ENCODE data around the gene ZC3H12A. TPM values are rescaled to one million over a fixed set of nuclear protein-coding genes. Genes with fewer than 3 reads are reported as not detected.

ZC3H12A gene
- total and polyA plus RNA-seq, 7 experiments from 2014 or later, result 4.4 to 122 (median 38.2) TPM

DNA sequence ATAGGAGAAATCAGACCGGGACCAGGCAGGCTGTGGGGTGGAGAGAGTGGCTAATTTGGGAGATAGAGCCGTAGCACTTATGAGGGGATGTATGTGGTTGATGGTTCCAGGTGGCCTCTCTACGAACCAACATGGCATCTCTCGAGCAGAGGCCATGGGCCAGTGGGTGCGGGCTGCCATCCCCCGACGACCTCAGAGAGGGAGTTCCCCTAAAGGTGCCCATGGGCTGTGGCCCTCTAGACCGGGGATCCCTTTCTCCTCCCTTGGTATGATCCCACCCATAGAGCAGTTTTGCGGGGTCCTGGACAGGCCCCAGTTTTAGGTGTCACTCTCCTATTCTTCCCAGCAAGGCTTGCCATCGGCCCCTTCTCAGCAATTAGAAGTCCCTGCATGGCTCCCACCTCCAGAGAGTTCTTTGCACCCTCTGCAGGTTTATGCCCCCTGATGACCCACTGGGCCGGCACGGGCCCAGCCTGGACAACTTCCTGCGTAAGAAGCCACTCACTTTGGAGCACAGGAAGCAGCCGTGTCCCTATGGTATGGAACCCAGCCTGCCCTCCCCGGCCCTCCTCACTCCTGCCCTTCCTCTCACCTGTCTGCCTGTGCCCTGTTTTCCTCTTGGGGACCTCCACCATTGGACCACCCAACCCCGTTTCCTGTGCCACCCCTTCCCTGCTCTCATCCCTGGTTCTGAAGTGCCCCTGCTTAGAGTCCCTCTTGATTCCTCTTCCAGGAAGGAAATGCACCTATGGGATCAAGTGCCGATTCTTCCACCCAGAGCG is 7.8 kb downstream of the ZC3H12A start:
- H3K9me3 ChIP-seq (ENCODE audit: control insufficient read depth in 2 of 3, low read length in 3 of 3), result no peaks in the 10 kb centered on the region
- ChIA-PET POLR2A (interaction anchor here (0.6 to 1.6 kb wide), 4 partner anchors 7 to 39 kb away, joined by 3 to 8 read pairs (median 4); partner anchors contain the start of gene ZC3H12A), CTCF (no interaction called here)
- H3K27me3 ChIP-seq (ENCODE audit: control insufficient read depth in 2 of 2, insufficient read depth in 2 of 2, low read length in 2 of 2), result no peaks in the 10 kb centered on the region
- H3K36me3 ChIP-seq (ENCODE audit: control insufficient read depth in 2 of 3, insufficient read depth in 3 of 3, low read length in 3 of 3), result peaks cover 16 to 50% (median 33%) of the 10 kb centered on the region in 3 experiments
- ATAC-seq (no peak), DNase-seq (no peak)
- peaks cover 3 to 46% (median 8%) of the 10 kb centered on the region in 5 donors for H3K36me3 Mint-ChIP-seq
- H3K4me3 Mint-ChIP-seq, result peak overlapping the region in 1 of 10 donors; percentile 29
- peak overlapping the region; percentile 22 for H3K27ac ChIP-seq (ENCODE audit: low read depth, low read length)
- no peaks in the 10 kb centered on the region for H3K9me3 Mint-ChIP-seq
- peak overlapping the region; percentile 59 to 99 (median 74) for H3K27ac Mint-ChIP-seq
- H3K27me3 Mint-ChIP-seq, result no peaks in the 10 kb centered on the region
- intact Hi-C loops (cut with micrococcal nuclease), result no loop called here
- peaks cover 31 to 33% of the 10 kb centered on the region in 2 donors for H3K4me1 ChIP-seq (ENCODE audit: control insufficient read depth in 2 of 2, insufficient read depth in 2 of 2, low read length in 2 of 2)
- no peak overlapping the region for H3K4me3 ChIP-seq (ENCODE audit: low read length)
- peaks cover 28 to 54% (median 34%) of the 10 kb centered on the region in 7 donors for H3K4me1 Mint-ChIP-seq

- H3K4me1 ChIP-seq (ENCODE audit: control insufficient read depth in 2 of 2, insufficient read depth in 2 of 2, low read length in 2 of 2), result peaks cover 29 to 31% of the 10 kb centered on the region in 2 donors
- H3K4me1 Mint-ChIP-seq, result peaks cover 27 to 51% (median 32%) of the 10 kb centered on the region in 7 donors
- peaks cover 16 to 46% (median 33%) of the 10 kb centered on the region in 3 experiments for H3K36me3 ChIP-seq (ENCODE audit: control insufficient read depth in 2 of 3, insufficient read depth in 3 of 3, low read length in 3 of 3)
- intact Hi-C loops (cut with micrococcal nuclease), result no loop called here
- H3K4me3 ChIP-seq (ENCODE audit: low read length), result no peak overlapping the region
- ChIA-PET POLR2A (interaction anchor here (0.9 to 1.8 kb wide), 3 partner anchors 8 to 32 kb away, joined by 4 to 6 read pairs (median 4); partner anchors contain the start of genes MEAF6 and ZC3H12A), CTCF (interaction anchor here (1.3 kb wide), 1 partner anchor 10 kb away, joined by 4 read pairs; no protein-coding TSS in a partner anchor)
- no peak overlapping the region for H3K27ac ChIP-seq (ENCODE audit: low read depth, low read length)
- peak overlapping the region in 8 of 9 donors; percentile 59 to 99 (median 74) for H3K27ac Mint-ChIP-seq
- no peaks in the 10 kb centered on the region for H3K9me3 ChIP-seq (ENCODE audit: control insufficient read depth in 2 of 3, low read length in 3 of 3)
- H3K27me3 ChIP-seq (ENCODE audit: control insufficient read depth in 2 of 2, insufficient read depth in 2 of 2, low read length in 2 of 2), result no peaks in the 10 kb centered on the region
- H3K4me3 Mint-ChIP-seq, result no peak overlapping the region
- H3K36me3 Mint-ChIP-seq, result peaks cover 3 to 37% (median 4%) of the 10 kb centered on the region in 5 donors
- H3K9me3 Mint-ChIP-seq, result no peaks in the 10 kb centered on the region
- ATAC-seq, result no peak
- no peak for DNase-seq
- H3K27me3 Mint-ChIP-seq, result no peaks in the 10 kb centered on the region
Observed at GRCh38 chr1:37482796-37483744, 8.7 kb downstream of the ZC3H12A start.

DNA sequence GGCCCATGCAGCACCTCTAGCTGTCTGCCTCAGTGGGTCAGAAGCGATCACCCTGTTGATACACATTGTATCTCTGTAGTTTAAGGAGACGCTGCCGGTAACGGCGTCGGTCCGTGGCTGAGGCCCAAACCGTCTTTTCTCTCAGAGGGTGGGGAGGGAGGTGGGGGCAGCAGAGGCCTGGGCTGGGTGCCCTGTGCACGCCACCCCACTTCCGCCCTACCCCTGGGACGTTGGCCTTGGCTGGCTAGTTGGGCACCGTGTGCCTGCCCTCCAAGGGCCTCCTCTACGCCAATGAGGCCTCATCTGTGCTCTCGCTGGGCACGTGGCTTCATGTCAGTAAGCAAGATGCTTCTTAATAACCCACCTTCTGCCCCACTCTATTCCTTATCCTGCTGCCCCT is 9.4 kb downstream of the ZC3H12A start:
- Histone ChIP-seq H3K27ac (ENCODE audit: low read depth, low read length) (peak overlapping the region; percentile 7), H3K4me3 (ENCODE audit: low read length) (no peak overlapping the region), H3K4me1 (ENCODE audit: control insufficient read depth in 2 of 2, insufficient read depth in 2 of 2, low read length in 2 of 2) (peaks cover 21 to 24% of the 10 kb centered on the region in 2 donors), H3K27me3 (ENCODE audit: control insufficient read depth in 2 of 2, insufficient read depth in 2 of 2, low read length in 2 of 2) (no peaks in the 10 kb centered on the region), H3K9me3 (ENCODE audit: control insufficient read depth in 2 of 3, low read length in 3 of 3) (no peaks in the 10 kb centered on the region), H3K36me3 (ENCODE audit: control insufficient read depth in 2 of 3, insufficient read depth in 3 of 3, low read length in 3 of 3) (peaks cover 18 to 50% (median 33%) of the 10 kb centered on the region in 3 experiments)
- ChIA-PET POLR2A (interaction anchor here (1.6 to 4.9 kb wide), 3 partner anchors 9 to 31 kb away, joined by 4 to 90 read pairs (median 6); partner anchors contain the start of genes MEAF6 and ZC3H12A), CTCF (interaction anchor here (1.3 to 8.3 kb wide), 2 partner anchors 10 to 29 kb away, joined by 4 to 249 read pairs; no protein-coding TSS in a partner anchor)
- peaks cover 0 to 30% (median 3%) of the 10 kb centered on the region in 5 donors for H3K36me3 Mint-ChIP-seq
- no peaks in the 10 kb centered on the region for H3K9me3 Mint-ChIP-seq
- H3K27ac Mint-ChIP-seq, result peak overlapping the region in 7 of 9 donors; percentile 31 to 87 (median 65)
- ATAC-seq, result no peak
- H3K4me3 Mint-ChIP-seq, result no peak overlapping the region
- DNase-seq, result no peak
- H3K27me3 Mint-ChIP-seq, result no peaks in the 10 kb centered on the region
- H3K4me1 Mint-ChIP-seq, result peaks cover 20 to 46% (median 26%) of the 10 kb centered on the region in 7 donors
- intact Hi-C loops (cut with micrococcal nuclease), result no loop called here

- Histone ChIP-seq H3K9me3 (ENCODE audit: control insufficient read depth in 2 of 3, low read length in 3 of 3) (no peaks in the 10 kb centered on the region), H3K4me3 (ENCODE audit: low read length) (no peak overlapping the region), H3K27me3 (ENCODE audit: control insufficient read depth in 2 of 2, insufficient read depth in 2 of 2, low read length in 2 of 2) (no peaks in the 10 kb centered on the region), H3K4me1 (ENCODE audit: control insufficient read depth in 2 of 2, insufficient read depth in 2 of 2, low read length in 2 of 2) (peaks cover 21 to 24% of the 10 kb centered on the region in 2 donors), H3K27ac (ENCODE audit: low read depth, low read length) (peak overlapping the region; percentile 7), H3K36me3 (ENCODE audit: control insufficient read depth in 2 of 3, insufficient read depth in 3 of 3, low read length in 3 of 3) (peaks cover 18 to 58% (median 33%) of the 10 kb centered on the region in 3 experiments)
- Mint-ChIP-seq H3K4me3 (no peak overlapping the region), H3K27ac (peak overlapping the region in 8 of 9 donors; percentile 43 to 87 (median 65)), H3K36me3 (peaks cover 0 to 23% (median 3%) of the 10 kb centered on the region in 5 donors), H3K9me3 (no peaks in the 10 kb centered on the region), H3K4me1 (peaks cover 14 to 41% (median 19%) of the 10 kb centered on the region in 7 donors), H3K27me3 (no peaks in the 10 kb centered on the region)
- CTCF ChIA-PET, result interaction anchor here (1.3 to 8.3 kb wide), 4 partner anchors 9 to 30 kb away, joined by 4 to 249 read pairs (median 55); partner anchors contain the start of gene ZC3H12A
- DNase-seq (no peak), ATAC-seq (no peak)
- POLR2A ChIA-PET, result interaction anchor here (0.6 to 4.9 kb wide), 7 partner anchors 9 to 510 kb away, joined by 3 to 90 read pairs (median 3); partner anchors contain the start of genes MEAF6 and ZC3H12A
- intact Hi-C loops (cut with micrococcal nuclease), result no loop called here
Observed at GRCh38 chr1:37484325-37485051, 10.1 kb downstream of the ZC3H12A start.

DNA sequence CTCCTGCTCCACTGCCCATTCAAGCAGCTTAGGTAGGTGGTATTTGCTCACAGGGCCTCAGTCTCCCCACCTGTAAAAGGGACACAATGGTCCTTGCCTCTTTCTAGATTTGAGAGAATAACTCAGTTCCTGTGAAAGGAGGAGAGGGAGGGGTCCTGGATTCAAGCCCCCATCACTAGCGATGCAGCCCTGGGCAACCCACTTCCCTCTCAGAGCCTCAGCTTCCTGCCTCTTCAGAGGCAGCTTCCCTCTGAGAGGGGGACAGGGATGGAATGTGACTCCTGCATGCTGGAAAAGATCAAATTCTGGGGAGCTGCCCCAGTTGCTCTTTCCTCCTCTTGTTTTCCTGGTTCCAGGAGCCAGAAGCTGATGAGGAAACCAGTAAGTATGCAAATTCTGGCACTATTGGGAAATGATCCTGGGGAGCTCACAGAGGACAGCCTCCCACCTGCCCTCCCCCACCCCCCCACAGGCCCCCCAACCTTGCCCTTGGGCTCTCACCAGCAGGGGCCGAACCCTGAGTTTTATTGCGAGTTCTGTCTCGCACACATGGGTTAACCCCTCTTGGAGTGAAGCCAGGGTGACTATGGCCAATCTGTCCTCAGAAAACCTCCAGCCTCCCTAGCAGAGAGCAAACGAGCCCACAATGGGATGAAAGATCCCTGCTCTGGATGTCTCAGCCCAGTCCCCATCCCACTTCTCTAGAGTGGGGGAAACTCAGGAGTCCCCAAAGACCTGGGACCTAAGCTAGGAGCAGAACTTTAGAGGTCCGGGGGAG is 11.7 kb downstream of the ZC3H12A start:
- Histone ChIP-seq H3K9me3 (ENCODE audit: control insufficient read depth in 2 of 3, low read length in 3 of 3) (no peaks in the 10 kb centered on the region), H3K27ac (ENCODE audit: low read depth, low read length) (peak overlapping the region; percentile 54), H3K4me3 (ENCODE audit: low read length) (no peak overlapping the region), H3K4me1 (ENCODE audit: control insufficient read depth in 2 of 2, insufficient read depth in 2 of 2, low read length in 2 of 2) (peaks cover 9 to 11% of the 10 kb centered on the region in 2 donors), H3K36me3 (ENCODE audit: control insufficient read depth in 2 of 3, insufficient read depth in 3 of 3, low read length in 3 of 3) (peaks cover 8 to 59% (median 20%) of the 10 kb centered on the region in 3 experiments), H3K27me3 (ENCODE audit: control insufficient read depth in 2 of 2, insufficient read depth in 2 of 2, low read length in 2 of 2) (no peaks in the 10 kb centered on the region)
- Mint-ChIP-seq H3K27ac (peak overlapping the region in 6 of 9 donors; percentile 10 to 88 (median 78)), H3K9me3 (no peaks in the 10 kb centered on the region), H3K27me3 (no peaks in the 10 kb centered on the region), H3K36me3 (peaks cover 0 to 21% (median 3%) of the 10 kb centered on the region in 5 donors), H3K4me3 (no peak overlapping the region), H3K4me1 (peaks cover 11 to 31% (median 17%) of the 10 kb centered on the region in 7 donors)
- DNase-seq (no peak), ATAC-seq (no peak)
- POLR2A ChIA-PET, result interaction anchor here (0.6 to 4.9 kb wide), 10 partner anchors 10 to 204 kb away, joined by 3 to 90 read pairs (median 7); partner anchors contain the start of genes MEAF6 and ZC3H12A
- intact Hi-C loops (cut with micrococcal nuclease), result no loop called here
- CTCF ChIA-PET, result interaction anchor here (0.7 to 8.3 kb wide), 7 partner anchors 11 to 111 kb away, joined by 3 to 249 read pairs (median 11); partner anchors contain the start of gene ZC3H12A
